Peyer's patch (tissue), 4 donors: ENCODE data around the gene SLC25A21.

Experiments
- POLR2A ChIP-seq, 2 donors: fragments of 450-650 bp; IDR thresholded peaks; one replicate each; pipeline ENCODE4 v1.5.1; 2017; ENCODE audit warnings: antibody characterized with exemption in 2 of 2, mild to moderate bottlenecking in 2 of 2, moderate library complexity in 2 of 2
- TF ChIP-seq, protein P1 (sequence below), 6 experiments: fragments of 450-650 bp in 4 of 6; fragments of 200-600 bp in 2 of 6; sonication (generic) in 1 of 6; IDR thresholded peaks; one replicate each; pipeline ENCODE4 v1.5.1; 2017 to 2019; ENCODE audit warnings: antibody characterized with exemption in 6 of 6, mild to moderate bottlenecking in 3 of 6, moderate library complexity in 1 of 6

GRCh38 chr14:36874396-36875138, 297.8 kb downstream of the SLC25A21 start:
- TF ChIP-seq, protein P1, sequence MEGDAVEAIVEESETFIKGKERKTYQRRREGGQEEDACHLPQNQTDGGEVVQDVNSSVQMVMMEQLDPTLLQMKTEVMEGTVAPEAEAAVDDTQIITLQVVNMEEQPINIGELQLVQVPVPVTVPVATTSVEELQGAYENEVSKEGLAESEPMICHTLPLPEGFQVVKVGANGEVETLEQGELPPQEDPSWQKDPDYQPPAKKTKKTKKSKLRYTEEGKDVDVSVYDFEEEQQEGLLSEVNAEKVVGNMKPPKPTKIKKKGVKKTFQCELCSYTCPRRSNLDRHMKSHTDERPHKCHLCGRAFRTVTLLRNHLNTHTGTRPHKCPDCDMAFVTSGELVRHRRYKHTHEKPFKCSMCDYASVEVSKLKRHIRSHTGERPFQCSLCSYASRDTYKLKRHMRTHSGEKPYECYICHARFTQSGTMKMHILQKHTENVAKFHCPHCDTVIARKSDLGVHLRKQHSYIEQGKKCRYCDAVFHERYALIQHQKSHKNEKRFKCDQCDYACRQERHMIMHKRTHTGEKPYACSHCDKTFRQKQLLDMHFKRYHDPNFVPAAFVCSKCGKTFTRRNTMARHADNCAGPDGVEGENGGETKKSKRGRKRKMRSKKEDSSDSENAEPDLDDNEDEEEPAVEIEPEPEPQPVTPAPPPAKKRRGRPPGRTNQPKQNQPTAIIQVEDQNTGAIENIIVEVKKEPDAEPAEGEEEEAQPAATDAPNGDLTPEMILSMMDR (IDR thresholded peaks at IDR 0.05) = no peak
- no peak for TF ChIP-seq POLR2A (IDR thresholded peaks at IDR 0.05)
